Left renal pelvis (tissue), 4 donors: ENCODE measurements around the gene DNAJC25. TPM values are rescaled to one million over a fixed set of nuclear protein-coding genes. Genes with fewer than 3 reads are reported as not detected.
"Not testable (repeated sequence)": the region's sequence is repeated elsewhere in the genome, so short reads cannot be mapped to it uniquely, and the experiment has no call there.

Experiments
- DNase-seq, 4 donors: peaks; one replicate each; pipeline ENCODE4 v3.0.0-alpha.2; 2013; ENCODE audit warnings: low read depth in 4 of 4, low spot score in 3 of 4
- polyA plus RNA-seq, 4 donors: library from polyadenylated mRNA; unstranded; fragments of 120-200 nt; gene quantifications; one replicate each; pipeline ENCODE4 v1.2.1, GENCODE V29; 2013; ENCODE audit not compliant: insufficient read length in 4 of 4

Gene DNAJC25
- polyA plus RNA-seq, 4 donors, result 14.0 to 16.9 (median 16.0) TPM

DNA sequence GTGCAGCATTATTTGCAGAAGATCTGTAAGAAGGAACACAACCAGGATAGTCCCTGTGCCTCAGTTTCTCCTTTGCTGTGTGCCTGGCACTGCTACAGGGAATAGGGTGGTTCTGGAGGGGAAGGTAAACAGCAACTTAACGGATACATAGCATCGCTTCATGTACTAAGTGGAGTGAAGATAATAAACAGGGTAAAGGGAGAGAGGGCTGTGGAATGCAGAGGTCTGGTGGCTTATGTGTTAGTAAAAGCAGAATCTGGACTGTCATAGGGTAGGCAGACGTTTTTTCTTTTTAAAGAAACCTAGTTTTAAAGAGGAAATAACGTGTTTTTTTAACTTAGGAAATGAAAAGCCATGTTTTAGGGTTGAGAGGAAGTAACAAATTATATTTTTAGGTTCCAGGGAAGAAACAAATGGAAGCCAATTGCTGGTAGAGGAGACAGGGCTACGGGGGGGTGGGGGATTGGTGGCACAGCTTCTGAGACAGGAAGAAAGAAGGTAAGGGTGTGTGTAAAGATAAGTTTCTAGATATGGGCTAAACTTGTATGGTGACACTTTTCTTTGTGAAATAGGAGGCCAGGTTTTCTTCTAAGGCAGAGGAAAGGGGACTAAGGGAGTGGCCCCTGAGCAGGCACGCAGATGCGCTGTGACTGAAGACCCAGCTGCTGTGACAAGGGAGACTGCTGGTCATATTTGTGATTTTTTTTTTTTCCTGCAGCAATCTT lies 31.6 kb downstream of the DNAJC25 start:
- DNase-seq, result no peak

DNA sequence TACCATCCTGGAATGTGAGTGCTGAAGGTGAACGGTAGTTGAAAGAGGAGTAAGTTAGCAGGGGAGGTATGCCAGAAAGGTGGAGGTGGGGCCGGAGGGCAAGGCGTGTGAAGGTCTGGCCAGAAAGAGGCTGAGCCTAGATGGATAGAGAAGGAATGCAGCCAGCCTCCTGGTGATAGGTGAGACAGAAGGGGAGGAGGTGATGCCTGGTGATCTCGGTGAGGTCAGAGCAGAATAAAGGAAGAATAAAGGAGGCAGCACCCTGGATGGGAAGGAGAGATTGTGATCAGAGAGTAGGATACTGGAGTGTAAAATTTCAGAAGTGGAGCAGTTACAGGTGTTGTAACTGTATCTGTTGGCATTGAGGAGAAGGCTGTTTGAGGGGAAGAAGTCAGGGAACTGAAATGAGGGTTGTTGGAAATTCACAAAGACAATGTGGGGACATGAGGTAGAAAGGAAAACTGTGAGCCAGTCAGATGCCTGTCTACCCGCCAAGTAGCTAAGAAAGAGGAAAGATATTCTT lies 32.2 kb downstream of the DNAJC25 start:
- DNase-seq, result no peak

DNA sequence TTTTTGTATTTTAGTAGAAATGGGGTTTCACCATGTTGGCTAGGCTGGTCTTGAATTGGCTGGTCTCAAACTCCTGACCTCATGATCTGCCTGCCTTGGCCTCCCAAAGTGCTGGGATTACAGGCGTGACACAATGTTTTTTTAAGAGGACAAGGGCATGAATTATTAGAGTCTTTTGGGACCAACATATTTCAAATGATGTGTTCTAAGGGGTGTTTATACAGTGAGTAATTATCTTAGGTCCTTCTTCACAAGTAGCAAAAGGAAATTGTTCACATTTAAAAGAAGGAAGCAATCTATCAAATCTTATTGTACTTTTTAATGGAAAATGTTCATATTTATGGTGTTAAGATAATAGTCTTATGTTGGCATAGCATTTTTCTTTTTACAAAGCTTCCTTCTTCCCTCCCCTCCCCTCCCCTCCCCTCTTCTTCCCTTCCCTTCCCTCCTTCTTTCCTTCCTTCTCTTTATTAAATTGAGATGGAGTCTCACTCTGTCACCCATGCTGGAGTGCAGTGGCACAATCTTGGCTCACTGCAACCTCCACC lies 37.0 kb downstream of the DNAJC25 start:
- no peak for DNase-seq

DNA sequence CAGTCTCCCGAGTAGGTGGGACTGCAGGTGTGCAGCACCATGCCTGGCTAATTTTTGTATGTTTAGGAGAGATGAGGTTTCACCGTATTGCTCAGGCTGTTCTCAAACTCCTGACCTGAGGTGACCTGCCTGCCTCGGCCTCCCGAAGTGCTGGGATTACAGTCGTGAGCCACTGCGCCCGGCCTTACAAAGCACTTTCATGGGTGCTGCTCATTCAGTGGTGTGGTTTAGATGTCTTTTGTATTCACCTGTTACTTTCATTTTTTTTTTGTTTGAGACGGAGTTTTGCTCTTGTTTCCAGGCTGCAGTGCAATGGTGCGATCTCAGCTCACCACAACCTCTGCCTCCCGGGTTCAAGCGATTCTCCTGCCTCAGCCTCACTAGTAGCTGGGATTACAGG lies 37.5 kb downstream of the DNAJC25 start:
- not testable (repeated sequence) for DNase-seq

DNA sequence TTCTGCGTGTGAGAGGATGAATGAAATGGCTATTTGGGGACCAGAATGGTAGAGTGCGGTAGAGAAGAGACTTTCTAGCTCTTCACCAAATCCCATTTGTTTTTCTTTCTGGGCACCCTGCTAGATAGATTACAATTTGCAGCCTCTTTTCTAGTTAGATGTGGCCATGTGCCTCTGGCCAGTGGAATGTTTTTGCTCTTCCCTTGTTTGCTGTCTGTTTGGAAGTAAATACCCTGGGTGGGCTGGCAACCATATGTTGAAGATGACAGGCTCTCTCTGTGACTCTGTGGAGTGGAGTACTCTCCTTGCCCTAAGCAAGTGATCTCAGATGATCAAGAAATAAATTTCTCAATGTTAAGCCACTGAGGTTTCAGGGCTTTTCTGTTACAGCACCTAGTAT lies 43.2 kb downstream of the DNAJC25 start:
- no peak for DNase-seq

DNA sequence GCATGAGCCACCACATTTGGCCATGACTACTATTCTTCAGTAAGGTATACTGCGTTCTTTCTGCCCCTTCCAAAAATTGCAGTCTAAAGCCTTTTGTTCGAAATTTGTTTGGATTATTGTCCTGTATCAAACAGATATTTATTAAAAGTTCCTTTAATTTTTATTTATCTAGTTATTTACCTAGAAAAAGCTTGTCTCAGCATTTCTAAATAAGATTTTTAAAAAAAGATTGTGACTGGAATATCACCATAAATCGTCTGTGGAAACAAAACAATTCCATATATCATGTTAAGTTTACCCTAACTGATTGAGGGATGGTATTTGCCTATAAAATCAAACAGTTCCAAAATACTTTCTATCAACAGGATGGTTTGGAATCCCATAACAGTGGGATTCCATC lies 45.0 kb downstream of the DNAJC25 start:
- no peak for DNase-seq

DNA sequence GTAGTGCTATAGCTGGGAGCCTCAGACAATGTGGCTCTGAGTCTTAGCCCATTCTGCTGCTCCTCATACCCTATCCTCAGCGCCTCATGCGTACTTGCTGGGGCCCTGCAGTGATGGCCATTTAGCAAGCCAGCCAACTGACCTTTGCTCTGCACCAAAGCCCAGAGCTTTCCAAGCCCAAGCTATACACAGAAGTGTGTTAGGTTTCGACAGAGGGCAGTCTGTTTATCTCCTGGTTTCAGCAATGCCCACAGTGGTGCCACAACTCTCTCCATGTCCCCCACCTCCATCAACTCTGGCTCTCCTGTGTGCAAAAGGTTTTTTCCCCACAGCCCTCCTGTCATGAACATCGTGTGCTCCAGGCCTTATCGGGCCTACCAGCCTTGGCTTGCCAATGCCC lies 47.2 kb downstream of the DNAJC25 start:
- DNase-seq, result no peak

DNA sequence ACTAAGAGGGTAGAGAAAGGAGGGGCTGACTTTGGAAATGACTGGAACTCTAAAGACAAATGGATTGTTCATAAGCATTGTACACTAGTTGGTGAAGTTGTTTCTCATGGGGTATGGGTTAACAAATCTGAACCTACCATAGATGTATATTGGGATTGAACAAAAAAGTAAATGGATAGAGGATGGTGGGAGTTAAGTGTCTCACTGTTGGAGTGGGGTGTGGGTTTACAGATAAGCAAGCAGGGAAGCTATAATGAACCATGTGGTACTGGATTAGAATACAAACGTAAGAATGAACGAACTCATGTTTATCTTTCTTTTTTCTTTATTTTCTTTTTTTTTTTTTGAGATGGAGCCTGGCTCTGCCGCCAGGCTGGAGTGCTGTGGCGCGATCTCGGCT lies 48.1 kb downstream of the DNAJC25 start:
- no peak for DNase-seq

DNA sequence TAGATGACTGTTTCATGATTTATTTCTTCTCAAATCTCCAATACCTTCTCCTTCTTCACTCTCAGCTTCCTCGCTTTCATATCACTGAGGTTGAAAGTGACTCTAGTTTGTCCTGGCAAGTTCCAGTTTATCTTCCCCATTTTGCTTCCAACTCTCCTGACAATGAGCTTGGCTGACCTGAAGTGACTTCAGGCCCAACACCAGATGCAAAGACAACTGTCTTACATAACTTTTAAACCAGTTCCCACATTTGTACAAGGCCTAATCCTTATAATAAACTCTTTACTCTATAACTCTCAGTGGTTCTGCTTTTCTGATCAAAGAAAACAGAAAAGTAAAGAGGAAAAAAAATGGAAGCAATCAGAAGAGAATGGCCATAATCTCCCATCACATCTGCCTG lies 52.3 kb downstream of the DNAJC25 start:
- no peak for DNase-seq

DNA sequence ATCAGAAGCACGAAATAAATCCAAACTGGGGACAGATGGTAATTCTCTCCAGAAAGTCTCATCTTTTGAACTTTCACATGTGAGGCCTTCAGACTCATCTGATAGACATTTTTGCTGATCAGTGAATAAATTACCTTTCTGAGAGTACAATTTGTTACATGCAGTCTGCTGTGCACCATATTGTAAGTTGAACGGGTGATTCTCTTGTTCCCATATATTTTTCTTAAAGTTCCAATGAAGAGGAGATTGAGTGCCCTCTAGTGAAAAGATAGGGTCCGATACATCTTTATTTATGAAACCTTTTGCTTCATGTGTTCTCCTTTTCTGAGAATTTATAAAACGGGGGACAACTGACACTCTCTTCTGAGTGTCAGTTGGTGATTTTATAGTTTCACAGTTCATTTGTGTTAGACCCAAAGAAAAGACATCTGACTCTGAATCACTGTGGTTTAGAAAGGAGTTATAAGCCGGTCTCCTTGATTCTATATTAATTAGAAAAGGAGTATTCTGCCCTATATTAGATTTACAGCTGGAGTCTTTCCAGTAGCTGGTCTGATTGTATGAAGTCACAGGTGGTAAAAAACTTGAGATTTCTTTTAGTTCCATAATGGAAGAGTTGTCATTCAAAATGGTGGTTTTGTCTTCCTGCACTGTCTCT lies 60.7 kb downstream of the DNAJC25 start:
- peak in 2 of 4 donors; percentile 6 for DNase-seq

DNA sequence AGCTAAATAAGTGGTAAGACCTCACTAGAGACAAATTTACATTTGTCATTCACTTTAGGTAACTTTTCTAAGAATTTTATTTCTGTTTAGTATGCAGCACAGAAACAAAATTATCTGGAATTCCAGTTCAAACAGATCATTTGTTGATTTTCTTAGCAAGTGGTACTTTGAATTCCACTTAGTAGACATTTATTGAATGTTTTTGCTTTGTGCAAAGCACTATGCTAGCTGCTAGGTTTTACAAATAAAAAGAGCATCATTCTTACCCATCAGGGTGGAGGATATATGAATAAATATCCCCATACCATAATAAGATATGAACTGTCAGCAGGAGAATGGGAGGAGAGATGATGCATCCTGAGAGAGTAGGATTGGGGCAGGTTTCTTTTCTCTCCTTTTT lies 65.7 kb downstream of the DNAJC25 start:
- DNase-seq, result no peak

DNA sequence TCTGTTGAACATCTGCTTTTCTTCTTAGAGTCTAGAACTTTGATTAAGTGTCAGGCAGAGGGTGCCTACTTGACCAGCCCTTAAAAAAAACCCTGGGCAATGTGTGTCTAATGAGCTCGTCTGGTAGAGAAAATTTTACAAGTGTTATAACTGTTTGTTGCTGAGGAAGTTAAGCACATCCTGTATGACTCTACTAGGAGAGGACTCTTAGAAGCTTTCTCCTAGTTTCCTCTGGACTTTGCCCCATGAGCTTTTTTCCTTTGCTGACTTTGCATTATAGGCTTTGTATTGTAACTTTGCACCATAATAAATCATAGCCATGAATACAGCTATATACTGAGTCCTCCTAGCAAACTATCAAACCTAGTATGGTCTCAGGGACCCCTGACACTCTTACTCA lies 69.6 kb downstream of the DNAJC25 start:
- no peak for DNase-seq

Other genes starting within 250 kb of the DNAJC25 start
- gene ECPAS, start 147.0 kb upstream of the DNAJC25 start, polyA plus RNA-seq, result 10 to 100 TPM; 59.0 to 83.4 (median 79.6) TPM
- 1 to 10 TPM; 2.6 to 4.9 (median 3.4) TPM for gene ZNF483, start 106.2 kb upstream of the DNAJC25 start, polyA plus RNA-seq
- 100 to 1,000 TPM in 3 of 4 donors, 10 to 100 TPM in 1; 43.6 to 331 (median 219) TPM for gene PTGR1, start 31.7 kb upstream of the DNAJC25 start, polyA plus RNA-seq
- 10 to 100 TPM; 48.6 to 80.6 (median 60.8) TPM for gene GNG10, start 30.3 kb downstream of the DNAJC25 start, polyA plus RNA-seq
- 1 to 10 TPM in 1 of 4 donors, under 1 TPM in 3; 0.14 to 1.1 (median 0.84) TPM for gene SHOC1, start 163.6 kb downstream of the DNAJC25 start, polyA plus RNA-seq